ENCODE results near the gene LBP. TPM values are rescaled to one million over a fixed set of nuclear protein-coding genes. Genes with fewer than 3 reads are reported as not detected.
"Not testable (repeated sequence)": the region's sequence is repeated elsewhere in the genome, so short reads cannot be mapped to it uniquely, and the experiment has no call there.

Gene LBP
- total and polyA plus RNA-seq, 4 donors = not detected

- Histone ChIP-seq H3K4me1 (ENCODE audit: control insufficient read depth, insufficient read depth, low read length) (peaks cover 10% of the 10 kb centered on the region), H3K4me3 (ENCODE audit: low read depth, low read length) (no peak overlapping the region), H3K27me3 (ENCODE audit: control insufficient read depth, insufficient read depth, low read length) (no peaks in the 10 kb centered on the region), H3K36me3 (ENCODE audit: control insufficient read depth, insufficient read depth, low read length) (no peaks in the 10 kb centered on the region), H3K9me3 (ENCODE audit: control insufficient read depth, insufficient read depth, low read length) (no peaks in the 10 kb centered on the region), H3K27ac (ENCODE audit: low read depth, low read length) (no peak overlapping the region)
- DNase-seq (ENCODE audit: low read depth in 4 of 6, low spot score in 6 of 6) = no peak
- 87% methylated on average over 7 of the region's 8 CpGs for WGBS (ENCODE audit: insufficient coverage)
Observed at GRCh38 chr20:38331814-38332213, 14.5 kb upstream of the LBP start.

DNA sequence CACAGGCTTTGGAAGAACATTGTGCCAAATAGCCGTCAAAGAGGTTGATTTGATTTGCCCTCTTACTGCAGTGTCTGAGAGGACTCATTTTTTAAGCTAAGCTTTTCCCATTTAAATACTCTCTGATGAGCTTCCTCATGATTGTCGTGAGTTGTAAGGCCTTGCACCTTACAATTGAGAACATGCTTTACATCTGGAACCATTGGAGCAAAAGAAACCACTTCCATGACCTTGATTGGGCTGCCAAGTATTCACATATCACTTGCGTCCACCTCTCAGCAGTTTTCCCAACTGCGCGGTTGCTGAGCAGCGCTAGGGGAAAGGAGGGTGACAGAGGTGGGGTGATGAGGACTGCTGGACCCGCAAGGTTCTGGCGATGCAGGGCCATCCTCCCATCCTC is 12.3 kb upstream of the LBP start:
- Histone ChIP-seq H3K4me1 (ENCODE audit: control insufficient read depth, insufficient read depth, low read length) (peaks cover 13% of the 10 kb centered on the region), H3K4me3 (ENCODE audit: low read depth, low read length) (no peak overlapping the region), H3K36me3 (ENCODE audit: control insufficient read depth, insufficient read depth, low read length) (no peaks in the 10 kb centered on the region), H3K27me3 (ENCODE audit: control insufficient read depth, insufficient read depth, low read length) (no peaks in the 10 kb centered on the region), H3K27ac (ENCODE audit: low read depth, low read length) (no peak overlapping the region), H3K9me3 (ENCODE audit: control insufficient read depth, insufficient read depth, low read length) (no peaks in the 10 kb centered on the region)
- no peak for DNase-seq (ENCODE audit: low read depth in 4 of 6, low spot score in 6 of 6)
- 71% methylated on average over 2 of the region's 8 CpGs for WGBS (ENCODE audit: insufficient coverage)

DNA sequence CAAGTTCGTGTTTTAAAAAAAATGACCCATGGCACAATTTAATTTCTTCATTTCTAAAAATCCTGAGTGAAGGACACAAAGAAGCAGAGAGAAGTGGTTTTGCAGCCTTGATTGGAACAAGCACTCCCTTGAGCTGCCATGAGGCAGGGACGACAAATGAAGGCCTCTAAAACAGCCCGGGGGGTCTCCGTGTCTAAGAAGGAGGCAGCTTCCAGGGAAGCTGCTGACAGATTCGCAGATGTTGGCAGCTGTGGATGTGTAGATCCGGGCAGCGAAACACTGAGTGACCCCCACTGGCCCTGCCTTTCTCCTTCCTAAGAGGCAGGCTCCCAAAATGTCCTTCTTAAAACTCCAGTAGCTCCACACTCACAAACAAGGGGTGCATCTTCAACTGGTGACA is 9.6 kb upstream of the LBP start:
- no peaks in the 10 kb centered on the region for H3K9me3 ChIP-seq (ENCODE audit: control insufficient read depth, insufficient read depth, low read length)
- H3K4me3 ChIP-seq (ENCODE audit: low read depth, low read length) = no peak overlapping the region
- peak in 1 of 6 donors; percentile 39 for DNase-seq (ENCODE audit: low read depth in 4 of 6, low spot score in 6 of 6)
- 35% methylated on average over 5 of the region's 7 CpGs for WGBS (ENCODE audit: insufficient coverage)
- peak overlapping the region; percentile 77 for H3K27ac ChIP-seq (ENCODE audit: low read depth, low read length)
- no peaks in the 10 kb centered on the region for H3K36me3 ChIP-seq (ENCODE audit: control insufficient read depth, insufficient read depth, low read length)
- no peaks in the 10 kb centered on the region for H3K27me3 ChIP-seq (ENCODE audit: control insufficient read depth, insufficient read depth, low read length)
- peaks cover 15% of the 10 kb centered on the region for H3K4me1 ChIP-seq (ENCODE audit: control insufficient read depth, insufficient read depth, low read length)

GRCh38 chr20:38337561-38338140 is 8.6 kb upstream of the LBP start:
- peak in 2 of 6 donors; percentile 32 to 39 for DNase-seq (ENCODE audit: low read depth in 4 of 6, low spot score in 6 of 6)
- 27% methylated on average over 5 of the region's 6 CpGs for WGBS (ENCODE audit: insufficient coverage)
- peaks cover 24% of the 10 kb centered on the region for H3K4me1 ChIP-seq (ENCODE audit: control insufficient read depth, insufficient read depth, low read length)
- H3K27ac ChIP-seq (ENCODE audit: low read depth, low read length) = peak overlapping the region; percentile 72
- no peak overlapping the region for H3K4me3 ChIP-seq (ENCODE audit: low read depth, low read length)
- H3K27me3 ChIP-seq (ENCODE audit: control insufficient read depth, insufficient read depth, low read length) = no peaks in the 10 kb centered on the region
- H3K9me3 ChIP-seq (ENCODE audit: control insufficient read depth, insufficient read depth, low read length) = no peaks in the 10 kb centered on the region
- H3K36me3 ChIP-seq (ENCODE audit: control insufficient read depth, insufficient read depth, low read length) = no peaks in the 10 kb centered on the region

DNA sequence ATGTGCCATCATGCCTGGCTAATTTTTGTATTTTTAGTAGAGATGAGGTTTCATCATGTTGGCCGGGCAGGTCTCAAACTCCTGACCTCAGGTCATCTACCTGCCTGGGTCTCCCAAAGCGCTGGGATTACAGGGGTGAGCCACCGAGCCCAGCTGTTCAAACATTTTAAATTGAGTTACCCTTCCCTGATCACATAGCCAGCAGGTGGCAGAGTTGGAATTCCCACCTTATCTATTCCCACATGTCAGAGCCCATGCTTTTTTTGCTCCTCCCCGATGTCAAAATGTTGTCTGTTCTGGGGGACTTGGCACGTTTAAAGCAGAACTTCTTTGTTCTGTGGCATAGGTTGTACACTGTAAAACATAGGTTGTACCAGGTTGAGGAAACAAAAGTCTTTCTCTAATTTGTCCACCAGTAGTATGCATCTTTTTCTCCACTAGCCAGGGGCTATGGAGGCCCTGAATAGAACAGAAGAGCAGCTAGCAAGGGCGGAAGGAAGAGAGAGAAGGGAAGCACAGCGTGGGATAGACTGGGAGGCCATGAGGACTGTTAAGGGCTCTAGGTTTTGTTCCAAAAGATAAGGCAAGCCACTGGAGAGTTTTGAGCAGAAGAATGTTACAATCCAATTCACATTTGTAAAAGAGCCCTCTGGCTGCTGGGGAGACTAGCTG is 7.3 kb upstream of the LBP start:
- 100% methylated on average over 1 of the region's 7 CpGs for WGBS (ENCODE audit: insufficient coverage)
- no peaks in the 10 kb centered on the region for H3K36me3 ChIP-seq (ENCODE audit: control insufficient read depth, insufficient read depth, low read length)
- H3K4me1 ChIP-seq (ENCODE audit: control insufficient read depth, insufficient read depth, low read length) = peaks cover 33% of the 10 kb centered on the region
- no peak overlapping the region for H3K4me3 ChIP-seq (ENCODE audit: low read depth, low read length)
- no peak overlapping the region for H3K27ac ChIP-seq (ENCODE audit: low read depth, low read length)
- DNase-seq (ENCODE audit: low read depth in 4 of 6, low spot score in 6 of 6) = no peak
- H3K27me3 ChIP-seq (ENCODE audit: control insufficient read depth, insufficient read depth, low read length) = no peaks in the 10 kb centered on the region
- H3K9me3 ChIP-seq (ENCODE audit: control insufficient read depth, insufficient read depth, low read length) = no peaks in the 10 kb centered on the region

- H3K27ac ChIP-seq (ENCODE audit: low read depth, low read length); H3K9me3 ChIP-seq (ENCODE audit: control insufficient read depth, insufficient read depth, low read length); H3K27me3 ChIP-seq (ENCODE audit: control insufficient read depth, insufficient read depth, low read length); H3K36me3 ChIP-seq (ENCODE audit: control insufficient read depth, insufficient read depth, low read length); H3K4me3 ChIP-seq (ENCODE audit: low read depth, low read length); DNase-seq (ENCODE audit: low read depth in 4 of 6, low spot score in 6 of 6): not testable (repeated sequence)
- 83% methylated on average over 1 of the region's 8 CpGs for WGBS (ENCODE audit: insufficient coverage)
- H3K4me1 ChIP-seq (ENCODE audit: control insufficient read depth, insufficient read depth, low read length) = peaks cover 34% of the 10 kb centered on the region
Observed at GRCh38 chr20:38339521-38339896, 6.8 kb upstream of the LBP start.

GRCh38 chr20:38339997-38340396 is 6.3 kb upstream of the LBP start:
- Histone ChIP-seq H3K27ac (ENCODE audit: low read depth, low read length) (no peak overlapping the region), H3K36me3 (ENCODE audit: control insufficient read depth, insufficient read depth, low read length) (no peaks in the 10 kb centered on the region), H3K4me3 (ENCODE audit: low read depth, low read length) (no peak overlapping the region), H3K4me1 (ENCODE audit: control insufficient read depth, insufficient read depth, low read length) (peaks cover 34% of the 10 kb centered on the region), H3K9me3 (ENCODE audit: control insufficient read depth, insufficient read depth, low read length) (no peaks in the 10 kb centered on the region), H3K27me3 (ENCODE audit: control insufficient read depth, insufficient read depth, low read length) (no peaks in the 10 kb centered on the region)
- WGBS (ENCODE audit: insufficient coverage) = no CpG with 5 or more reads among the region's 3 CpGs
- DNase-seq (ENCODE audit: low read depth in 4 of 6, low spot score in 6 of 6) = peak in 1 of 6 donors; percentile 35

GRCh38 chr20:38340693-38341092 is 5.6 kb upstream of the LBP start:
- H3K4me1 ChIP-seq (ENCODE audit: control insufficient read depth, insufficient read depth, low read length) = peaks cover 34% of the 10 kb centered on the region
- H3K4me3 ChIP-seq (ENCODE audit: low read depth, low read length) = no peak overlapping the region
- no peaks in the 10 kb centered on the region for H3K27me3 ChIP-seq (ENCODE audit: control insufficient read depth, insufficient read depth, low read length)
- no peaks in the 10 kb centered on the region for H3K9me3 ChIP-seq (ENCODE audit: control insufficient read depth, insufficient read depth, low read length)
- no peak for DNase-seq (ENCODE audit: low read depth in 4 of 6, low spot score in 6 of 6)
- 81% methylated on average over 2 of the region's 6 CpGs for WGBS (ENCODE audit: insufficient coverage)
- H3K36me3 ChIP-seq (ENCODE audit: control insufficient read depth, insufficient read depth, low read length) = no peaks in the 10 kb centered on the region
- no peak overlapping the region for H3K27ac ChIP-seq (ENCODE audit: low read depth, low read length)

- 13% methylated on average over 7 of the region's 7 CpGs for WGBS (ENCODE audit: insufficient coverage)
- no peaks in the 10 kb centered on the region for H3K27me3 ChIP-seq (ENCODE audit: control insufficient read depth, insufficient read depth, low read length)
- peak in 2 of 6 donors; percentile 60 to 66 for DNase-seq (ENCODE audit: low read depth in 4 of 6, low spot score in 6 of 6)
- peaks cover 21% of the 10 kb centered on the region for H3K4me1 ChIP-seq (ENCODE audit: control insufficient read depth, insufficient read depth, low read length)
- no peaks in the 10 kb centered on the region for H3K9me3 ChIP-seq (ENCODE audit: control insufficient read depth, insufficient read depth, low read length)
- no peak overlapping the region for H3K27ac ChIP-seq (ENCODE audit: low read depth, low read length)
- H3K36me3 ChIP-seq (ENCODE audit: control insufficient read depth, insufficient read depth, low read length) = no peaks in the 10 kb centered on the region
- no peak overlapping the region for H3K4me3 ChIP-seq (ENCODE audit: low read depth, low read length)
Observed at GRCh38 chr20:38342216-38342615, 4.1 kb upstream of the LBP start.

DNA sequence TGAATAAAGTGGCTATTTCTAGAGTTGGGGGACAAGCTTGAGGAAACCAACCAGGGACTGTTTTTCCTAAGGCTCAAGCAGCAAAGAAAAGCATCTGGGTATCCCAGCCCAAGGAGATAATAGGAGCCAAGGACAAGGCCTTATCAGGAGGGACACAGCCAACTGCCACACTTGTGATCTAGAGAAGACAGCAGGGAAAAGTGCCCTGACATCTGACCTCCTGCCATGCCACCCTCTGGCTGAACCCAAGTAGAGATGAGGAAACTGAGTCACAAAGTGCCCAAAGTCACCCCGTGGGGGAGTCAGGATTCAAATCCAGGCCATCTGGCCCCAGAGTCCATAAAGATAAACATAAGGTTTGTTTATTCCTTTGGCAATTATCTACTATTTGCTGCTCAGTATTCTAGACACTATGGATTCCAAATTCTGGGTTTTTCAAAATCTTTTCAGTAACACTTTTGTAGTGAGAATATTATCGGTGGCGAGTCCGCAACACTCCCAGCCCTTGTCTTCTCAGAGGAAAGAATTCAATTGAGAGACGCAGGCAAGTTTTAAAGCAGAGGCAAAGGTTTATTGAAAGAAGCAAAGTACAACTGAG is 3.5 kb upstream of the LBP start:
- DNase-seq (ENCODE audit: low read depth in 4 of 6, low spot score in 6 of 6) = no peak
- 50% methylated on average over 1 of the region's 5 CpGs for WGBS (ENCODE audit: insufficient coverage)
- H3K27me3 ChIP-seq (ENCODE audit: control insufficient read depth, insufficient read depth, low read length) = no peaks in the 10 kb centered on the region
- no peak overlapping the region for H3K4me3 ChIP-seq (ENCODE audit: low read depth, low read length)
- H3K9me3 ChIP-seq (ENCODE audit: control insufficient read depth, insufficient read depth, low read length) = no peaks in the 10 kb centered on the region
- no peak overlapping the region for H3K27ac ChIP-seq (ENCODE audit: low read depth, low read length)
- H3K36me3 ChIP-seq (ENCODE audit: control insufficient read depth, insufficient read depth, low read length) = no peaks in the 10 kb centered on the region
- H3K4me1 ChIP-seq (ENCODE audit: control insufficient read depth, insufficient read depth, low read length) = peaks cover 21% of the 10 kb centered on the region
